Measurements from ENCODE around the gene PPP1R9A. TPM values are rescaled to one million over a fixed set of nuclear protein-coding genes. Genes with fewer than 3 reads are reported as not detected.

Gene PPP1R9A
- total RNA-seq, 1 donor from 2014 or later, result 57.2 TPM

DNA sequence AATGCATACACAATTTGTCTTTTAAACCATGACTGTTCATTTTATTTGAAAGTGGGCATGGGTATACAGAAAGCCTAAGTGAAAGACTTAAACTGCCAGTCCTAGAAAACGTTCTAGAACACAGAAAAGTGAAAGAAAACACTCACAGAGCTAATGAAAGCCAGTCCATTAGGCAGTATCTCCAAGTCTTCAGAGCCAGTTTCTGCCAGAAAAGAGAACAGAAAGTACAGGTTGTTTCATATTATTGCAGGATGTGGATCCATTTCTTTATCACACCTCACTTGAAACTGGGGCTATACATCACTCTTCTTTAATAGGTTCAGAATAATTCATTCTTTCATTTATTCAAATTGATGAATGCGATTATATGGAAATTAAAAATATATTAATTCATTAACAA, 409.2 kb downstream of the PPP1R9A start:
- Mint-ChIP-seq H3K27ac (no peak overlapping the region), H3K4me1 (ENCODE audit: low read depth) (peaks cover 6% of the 10 kb centered on the region), H3K9me3 (ENCODE audit: low read depth) (no peaks in the 10 kb centered on the region), H3K4me3 (ENCODE audit: low read depth) (no peak overlapping the region), H3K27me3 (no peaks in the 10 kb centered on the region), H3K36me3 (ENCODE audit: insufficient read depth) (peaks cover 1% of the 10 kb centered on the region)
- TF ChIP-seq, protein P1, sequence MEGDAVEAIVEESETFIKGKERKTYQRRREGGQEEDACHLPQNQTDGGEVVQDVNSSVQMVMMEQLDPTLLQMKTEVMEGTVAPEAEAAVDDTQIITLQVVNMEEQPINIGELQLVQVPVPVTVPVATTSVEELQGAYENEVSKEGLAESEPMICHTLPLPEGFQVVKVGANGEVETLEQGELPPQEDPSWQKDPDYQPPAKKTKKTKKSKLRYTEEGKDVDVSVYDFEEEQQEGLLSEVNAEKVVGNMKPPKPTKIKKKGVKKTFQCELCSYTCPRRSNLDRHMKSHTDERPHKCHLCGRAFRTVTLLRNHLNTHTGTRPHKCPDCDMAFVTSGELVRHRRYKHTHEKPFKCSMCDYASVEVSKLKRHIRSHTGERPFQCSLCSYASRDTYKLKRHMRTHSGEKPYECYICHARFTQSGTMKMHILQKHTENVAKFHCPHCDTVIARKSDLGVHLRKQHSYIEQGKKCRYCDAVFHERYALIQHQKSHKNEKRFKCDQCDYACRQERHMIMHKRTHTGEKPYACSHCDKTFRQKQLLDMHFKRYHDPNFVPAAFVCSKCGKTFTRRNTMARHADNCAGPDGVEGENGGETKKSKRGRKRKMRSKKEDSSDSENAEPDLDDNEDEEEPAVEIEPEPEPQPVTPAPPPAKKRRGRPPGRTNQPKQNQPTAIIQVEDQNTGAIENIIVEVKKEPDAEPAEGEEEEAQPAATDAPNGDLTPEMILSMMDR (IDR thresholded peaks at IDR 0.05; ENCODE audit: unreplicated experiment), result no peak
- DNase-seq (ENCODE audit: low spot score, unreplicated experiment), result no peak

DNA sequence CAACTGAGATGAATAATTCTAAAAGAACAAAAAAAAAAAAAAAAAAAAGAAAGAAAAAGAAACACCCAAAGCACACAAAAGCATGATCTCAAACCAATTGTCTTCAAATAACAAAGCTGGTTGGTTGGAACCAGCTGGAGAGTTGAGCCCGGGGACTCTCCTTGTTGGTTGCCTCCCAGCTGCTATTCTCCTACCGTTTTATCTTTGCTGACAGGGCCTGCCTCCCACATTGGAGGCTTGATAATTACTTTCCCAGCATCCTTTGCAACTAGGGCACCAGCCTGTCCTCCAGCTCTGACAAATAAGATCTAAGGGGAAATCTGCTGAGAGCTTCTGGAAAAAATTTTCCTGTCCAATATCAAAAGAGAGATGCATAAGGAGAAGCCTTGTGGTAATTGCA, 410.2 kb downstream of the PPP1R9A start:
- no peak for DNase-seq (ENCODE audit: low spot score, unreplicated experiment)
- Mint-ChIP-seq H3K27ac (no peak overlapping the region), H3K4me1 (ENCODE audit: low read depth) (peaks cover 6% of the 10 kb centered on the region), H3K36me3 (ENCODE audit: insufficient read depth) (peaks cover 1% of the 10 kb centered on the region), H3K4me3 (ENCODE audit: low read depth) (no peak overlapping the region), H3K27me3 (no peaks in the 10 kb centered on the region), H3K9me3 (ENCODE audit: low read depth) (no peaks in the 10 kb centered on the region)
- TF ChIP-seq, protein P1 (IDR thresholded peaks at IDR 0.05; ENCODE audit: unreplicated experiment), result no peak

DNA sequence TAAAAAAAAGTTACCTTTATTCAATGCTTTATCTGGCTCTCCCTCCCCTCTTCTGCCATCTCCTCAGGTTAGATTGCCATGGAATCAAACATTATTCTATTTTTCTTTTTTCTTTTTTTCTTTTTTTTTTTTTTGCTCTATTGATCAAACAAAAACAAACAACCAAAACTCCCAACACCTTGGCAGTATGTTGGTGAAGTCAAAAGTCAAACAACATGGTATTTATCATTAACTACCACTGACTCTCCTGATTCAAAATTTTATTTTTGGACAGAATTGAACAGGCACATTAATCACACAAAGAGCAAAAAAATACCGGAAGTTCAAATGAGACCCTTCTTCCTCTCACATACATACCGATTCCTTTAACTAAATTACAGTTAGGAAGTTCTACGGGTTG, 410.6 kb downstream of the PPP1R9A start:
- Mint-ChIP-seq H3K4me1 (ENCODE audit: low read depth) (peaks cover 6% of the 10 kb centered on the region), H3K27ac (no peak overlapping the region), H3K27me3 (no peaks in the 10 kb centered on the region), H3K36me3 (ENCODE audit: insufficient read depth) (peaks cover 1% of the 10 kb centered on the region), H3K9me3 (ENCODE audit: low read depth) (no peaks in the 10 kb centered on the region), H3K4me3 (ENCODE audit: low read depth) (no peak overlapping the region)
- no peak for DNase-seq (ENCODE audit: low spot score, unreplicated experiment)
- TF ChIP-seq, protein P1 (IDR thresholded peaks at IDR 0.05; ENCODE audit: unreplicated experiment), result no peak

DNA sequence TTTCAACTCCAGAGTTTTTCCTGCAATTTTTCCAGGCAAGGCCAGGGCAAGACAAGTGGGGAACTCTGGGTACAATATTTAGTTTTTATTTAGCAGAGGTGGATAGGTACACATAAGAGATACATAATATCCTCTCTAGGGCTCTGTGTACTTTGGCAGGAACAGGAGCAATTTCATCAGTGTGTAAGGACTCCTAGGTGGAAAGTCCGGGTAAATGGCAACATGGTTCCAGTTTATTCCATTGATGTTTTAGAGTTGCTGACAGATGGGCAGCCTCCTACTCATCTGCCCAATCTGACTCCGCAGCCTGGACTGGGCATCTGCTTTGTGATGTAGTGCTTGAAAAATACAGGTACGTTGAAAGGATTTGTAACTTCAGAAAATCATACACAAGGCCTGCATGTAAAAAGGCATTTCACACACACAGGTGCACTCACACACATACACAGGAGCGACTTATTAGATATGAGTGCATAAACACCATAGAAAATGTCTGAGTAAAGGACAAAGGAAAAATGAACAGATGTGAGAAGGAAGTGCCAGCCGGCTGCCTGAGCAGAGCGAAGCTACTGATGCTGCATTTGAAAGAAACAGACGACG, 411.2 kb downstream of the PPP1R9A start:
- Mint-ChIP-seq H3K4me3 (ENCODE audit: low read depth) (no peak overlapping the region), H3K4me1 (ENCODE audit: low read depth) (peaks cover 6% of the 10 kb centered on the region), H3K36me3 (ENCODE audit: insufficient read depth) (peaks cover 1% of the 10 kb centered on the region), H3K27ac (peak overlapping the region; percentile 92), H3K9me3 (ENCODE audit: low read depth) (no peaks in the 10 kb centered on the region), H3K27me3 (no peaks in the 10 kb centered on the region)
- TF ChIP-seq, protein P1 (IDR thresholded peaks at IDR 0.05; ENCODE audit: unreplicated experiment), result no peak
- no peak for DNase-seq (ENCODE audit: low spot score, unreplicated experiment)

DNA sequence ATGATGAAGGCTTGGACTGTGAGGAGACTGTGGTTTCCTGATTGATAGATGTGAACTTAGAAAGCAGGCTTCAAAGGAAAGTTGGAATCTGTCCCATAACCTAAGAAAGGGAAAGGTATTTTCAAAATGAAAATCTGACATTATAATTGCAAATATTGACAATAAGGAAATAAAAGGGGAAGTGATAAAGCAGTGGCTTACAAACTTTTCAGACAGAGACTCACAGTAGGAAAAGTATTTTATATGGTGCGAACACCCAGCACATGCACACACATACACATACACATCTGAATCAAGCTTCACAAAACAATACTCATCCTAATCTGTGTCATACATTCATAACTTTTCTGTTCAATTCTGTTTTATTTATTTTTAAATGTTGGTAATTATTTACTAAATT, 412.2 kb downstream of the PPP1R9A start:
- no peak overlapping the region for H3K4me3 Mint-ChIP-seq (ENCODE audit: low read depth)
- H3K27me3 Mint-ChIP-seq, result peaks cover 3% of the 10 kb centered on the region
- DNase-seq (ENCODE audit: low spot score, unreplicated experiment), result no peak
- peaks cover 6% of the 10 kb centered on the region for H3K4me1 Mint-ChIP-seq (ENCODE audit: low read depth)
- no peaks in the 10 kb centered on the region for H3K9me3 Mint-ChIP-seq (ENCODE audit: low read depth)
- no peak overlapping the region for H3K27ac Mint-ChIP-seq
- H3K36me3 Mint-ChIP-seq (ENCODE audit: insufficient read depth), result no peaks in the 10 kb centered on the region
- TF ChIP-seq, protein P1 (IDR thresholded peaks at IDR 0.05; ENCODE audit: unreplicated experiment), result no peak

All from progenitor cell of endocrine pancreas (in vitro differentiated cells).